ENCODE measurements around the gene SEMA6A.
"Not testable (repeated sequence)": the region's sequence is repeated elsewhere in the genome, so short reads cannot be mapped to it uniquely, and the experiment has no call there.

The SEMA6A gene

GRCh38 chr5:116546743-116547124 lies 27.9 kb downstream of the SEMA6A start:
- no peak for DNase-seq

GRCh38 chr5:116546033-116546742 lies 28.4 kb downstream of the SEMA6A start:
- DNase-seq, result no peak

- not testable (repeated sequence) for DNase-seq
Observed at GRCh38 chr5:116545465-116545864, 29.2 kb downstream of the SEMA6A start.

GRCh38 chr5:116544531-116545241 lies 29.9 kb downstream of the SEMA6A start:
- no peak for DNase-seq

DNA sequence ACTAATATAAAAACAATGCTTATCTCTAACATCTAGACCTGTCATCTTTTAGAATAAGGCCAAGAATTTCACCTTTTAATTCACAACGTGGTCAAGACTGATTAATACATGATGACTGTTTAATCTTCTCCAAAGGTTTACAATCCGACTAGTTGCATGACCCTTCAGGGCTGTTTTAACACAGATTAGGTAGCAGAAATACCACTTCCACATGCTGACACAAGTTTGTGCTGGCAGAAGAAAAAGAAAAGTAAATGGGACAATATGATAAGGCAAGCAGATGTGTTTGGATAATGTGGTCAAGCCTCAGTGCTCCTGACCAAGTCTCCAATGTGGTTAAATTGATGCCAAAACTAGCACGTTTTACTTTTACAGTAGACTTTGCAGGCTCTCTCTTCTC lies 31.1 kb downstream of the SEMA6A start:
- DNase-seq, result no peak

GRCh38 chr5:116542619-116543018 lies 32.0 kb downstream of the SEMA6A start:
- DNase-seq, result no peak

DNA sequence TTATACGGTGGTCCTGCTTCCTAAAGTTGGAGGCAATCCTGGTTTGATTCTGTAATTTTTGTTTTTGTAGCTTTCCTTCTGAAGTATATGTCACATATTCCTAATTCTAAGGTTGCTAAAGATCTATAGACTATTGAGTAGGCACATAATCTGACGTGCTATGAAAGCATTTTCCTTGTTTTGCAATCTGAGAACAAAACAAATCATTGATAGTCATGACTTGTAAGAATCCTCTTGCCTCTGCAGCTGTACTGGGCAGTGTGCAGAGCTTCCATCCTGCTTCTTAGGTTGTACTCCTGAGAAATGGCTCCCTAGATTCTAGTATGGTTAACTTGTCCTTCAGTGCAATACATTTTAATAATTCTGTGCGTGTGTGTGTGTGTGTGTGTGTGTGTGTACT lies 35.4 kb downstream of the SEMA6A start:
- DNase-seq, result no peak

DNA sequence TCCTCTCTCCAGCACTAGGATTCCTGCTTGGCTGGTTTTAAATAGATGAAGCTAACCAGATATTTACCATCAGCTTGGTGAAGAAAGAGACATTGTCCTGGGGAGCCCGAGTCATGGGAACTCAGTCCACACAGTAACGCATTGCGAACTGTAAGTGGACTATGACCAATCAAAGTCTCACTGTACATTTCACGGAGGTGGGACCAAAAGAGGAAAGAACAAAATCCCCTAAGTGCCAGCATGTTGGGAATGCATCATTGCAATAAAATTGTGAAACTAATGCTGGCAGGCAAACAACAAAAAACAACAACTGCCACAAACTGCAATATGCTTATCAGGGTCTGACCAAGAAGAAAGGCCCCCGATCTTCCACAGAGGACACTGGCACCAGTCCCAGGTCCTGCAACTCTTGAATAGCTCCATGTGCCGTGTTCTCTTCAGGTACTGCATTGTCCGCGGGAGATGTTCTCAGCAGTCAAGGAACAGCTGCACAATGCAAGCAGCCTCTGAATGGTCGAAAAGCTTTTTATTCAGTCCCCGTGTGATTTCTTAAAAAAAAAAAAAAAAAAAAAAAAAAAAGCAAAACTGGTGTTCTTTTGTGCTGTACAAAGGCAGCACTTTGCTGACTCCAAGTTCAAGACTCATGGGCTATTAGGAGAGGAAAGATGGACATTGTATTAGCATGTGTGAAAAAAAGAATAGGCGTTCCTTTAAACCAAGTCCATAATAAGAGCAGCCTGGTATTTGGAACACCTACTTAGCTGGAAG lies 38.1 kb downstream of the SEMA6A start:
- no peak for DNase-seq

DNA sequence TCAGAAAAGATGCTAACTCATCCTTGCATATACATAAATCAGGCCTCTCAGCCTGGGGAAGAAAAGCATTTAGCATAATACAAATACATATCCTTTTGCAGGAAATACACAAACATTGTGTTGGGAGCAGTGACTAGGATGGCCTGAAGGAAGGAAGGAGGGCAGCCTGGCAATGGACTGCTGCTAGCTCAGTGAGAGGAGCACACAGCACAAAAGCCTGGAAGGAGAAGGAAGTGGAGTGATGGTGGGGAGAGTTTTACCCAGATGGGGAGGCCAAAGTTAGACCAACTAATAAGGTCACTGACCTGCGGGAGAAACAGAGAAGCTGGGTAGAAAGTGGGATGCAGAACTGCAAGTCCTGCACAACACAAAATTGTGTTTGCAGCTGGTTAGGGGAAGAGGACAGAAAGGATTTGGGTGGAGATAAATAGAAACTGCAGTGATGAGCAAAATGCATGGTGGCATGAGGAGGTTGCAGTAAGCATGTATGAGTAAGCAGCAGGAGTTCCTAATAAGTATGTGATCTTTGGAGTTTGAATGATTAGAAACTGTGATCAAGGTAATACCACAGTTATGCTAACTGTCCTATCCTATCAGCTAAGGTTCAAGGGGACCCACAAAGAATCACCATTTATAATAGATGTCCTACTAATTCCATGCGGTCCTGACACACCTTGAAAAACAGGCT lies 39.5 kb downstream of the SEMA6A start:
- DNase-seq, result no peak

- no peak for DNase-seq
Observed at GRCh38 chr5:116532762-116533525, 41.7 kb downstream of the SEMA6A start.

GRCh38 chr5:116531635-116532034 lies 43.0 kb downstream of the SEMA6A start:
- DNase-seq, result no peak

- no peak for DNase-seq
Observed at GRCh38 chr5:116531117-116531516, 43.5 kb downstream of the SEMA6A start.

- DNase-seq, result no peak
Observed at GRCh38 chr5:116530276-116530675, 44.3 kb downstream of the SEMA6A start.

GRCh38 chr5:116529615-116530014 lies 45.0 kb downstream of the SEMA6A start:
- no peak for DNase-seq

DNA sequence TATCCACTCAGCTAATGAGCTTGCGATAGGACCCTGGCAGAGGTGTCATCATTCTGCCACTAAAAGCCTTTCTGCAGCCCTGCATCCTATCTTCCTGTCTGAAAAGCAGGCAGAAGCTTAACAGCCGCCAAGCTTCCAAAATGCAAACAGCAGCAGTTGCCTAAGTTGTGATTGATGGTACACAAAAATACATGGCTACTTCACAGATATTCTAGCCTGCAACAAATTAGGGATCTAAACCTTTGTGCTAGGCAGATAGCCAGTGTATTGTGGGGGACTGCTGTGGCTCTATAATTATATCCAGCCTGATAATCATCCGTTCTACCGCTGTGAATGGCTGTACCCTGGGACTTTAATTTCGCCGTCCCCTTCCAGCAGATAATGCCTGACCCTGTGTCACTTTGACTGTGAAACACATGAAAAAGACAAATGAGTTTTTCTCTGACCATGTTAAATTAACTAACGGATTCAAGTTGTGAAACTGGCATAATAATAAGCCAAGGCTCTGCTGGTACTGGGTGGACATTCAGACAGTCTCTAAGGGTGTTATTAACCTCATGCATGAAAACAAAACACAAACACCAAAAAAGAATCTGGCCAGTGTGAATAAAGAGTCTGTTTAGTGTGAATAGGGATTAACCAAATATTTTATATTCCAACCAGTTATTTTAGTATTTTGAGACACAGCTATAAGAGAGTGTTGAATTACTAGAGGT lies 45.9 kb downstream of the SEMA6A start:
- DNase-seq, result no peak

GRCh38 chr5:116527582-116527981 lies 47.0 kb downstream of the SEMA6A start:
- DNase-seq, result no peak

- DNase-seq, result no peak
Observed at GRCh38 chr5:116525674-116526073, 48.9 kb downstream of the SEMA6A start.

DNA sequence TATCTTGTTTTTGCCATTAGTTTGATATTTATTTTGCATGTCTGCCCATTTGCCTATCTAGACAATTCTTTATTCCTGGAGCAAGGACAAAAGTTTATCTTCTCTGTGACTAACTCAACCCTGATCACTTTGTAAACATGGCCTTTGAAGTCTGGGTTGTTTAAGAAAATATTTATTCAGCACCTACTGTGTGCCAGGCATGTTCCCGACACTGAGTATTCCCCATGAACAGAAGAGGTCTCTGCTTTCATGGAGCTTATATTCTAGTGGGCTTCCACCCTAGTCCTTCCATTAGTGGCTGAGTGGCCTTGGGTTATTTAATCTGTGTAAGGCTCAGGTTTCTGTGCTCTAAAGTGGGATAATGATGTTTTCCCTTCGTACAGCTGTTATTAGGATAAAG lies 49.7 kb downstream of the SEMA6A start:
- no peak for DNase-seq

DNA sequence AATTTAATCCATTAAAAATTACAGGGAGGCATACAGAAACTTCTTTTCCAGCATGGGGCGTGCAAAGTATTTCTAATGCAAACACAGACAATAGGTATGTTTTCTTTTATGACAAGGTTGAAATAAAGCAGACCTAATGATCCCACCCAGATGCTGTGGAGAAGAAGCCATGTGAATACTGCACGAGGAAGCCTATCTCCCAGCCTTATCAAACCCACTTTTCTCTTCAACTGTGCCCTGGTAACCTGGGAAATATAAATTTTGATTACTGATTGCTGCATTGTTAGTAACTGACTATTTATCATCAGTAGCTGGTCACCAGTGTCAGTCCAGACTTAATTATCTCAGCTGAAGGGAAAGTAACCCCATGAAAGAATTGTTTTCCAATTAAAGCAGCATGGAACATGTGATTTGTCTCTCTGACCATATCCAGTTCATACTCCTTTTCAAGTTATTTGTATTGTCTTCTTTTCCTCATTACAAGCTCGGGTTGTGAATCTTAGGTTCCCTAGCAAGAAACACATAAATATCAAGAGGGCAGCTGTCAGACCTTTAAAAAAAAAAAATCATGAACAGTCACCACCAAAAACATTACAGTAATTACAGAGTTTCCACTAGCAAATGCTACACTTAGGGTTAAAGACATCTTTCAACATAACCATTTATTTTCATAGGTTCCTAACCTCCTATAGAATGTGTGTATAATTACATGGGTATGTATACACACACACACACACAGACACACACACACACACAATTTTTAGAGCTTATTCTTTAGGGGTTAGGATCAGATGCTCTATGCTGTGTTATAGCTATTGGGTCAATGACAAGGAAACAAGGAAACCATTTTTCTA lies 50.3 kb downstream of the SEMA6A start:
- no peak for DNase-seq

DNA sequence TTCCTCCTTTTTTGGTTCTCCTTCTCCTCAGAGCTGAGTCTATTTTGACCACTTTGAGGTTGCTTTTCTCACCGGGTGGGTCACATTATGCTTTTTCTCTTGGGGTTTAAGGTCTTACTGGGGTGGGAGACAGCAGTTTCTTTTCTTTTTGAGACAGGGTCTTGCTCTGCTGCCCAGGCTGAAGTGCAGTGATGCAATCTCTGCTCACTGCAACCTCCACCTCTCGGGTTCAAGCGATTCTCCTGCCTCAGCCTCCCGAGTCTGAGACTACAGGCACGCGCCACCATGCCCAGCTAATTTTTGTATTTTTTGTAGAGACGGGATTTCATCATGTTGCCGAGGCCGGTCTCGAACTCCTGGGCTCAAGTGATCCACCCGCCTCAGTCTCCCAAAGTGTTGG lies 51.4 kb downstream of the SEMA6A start:
- DNase-seq, result not testable (repeated sequence)

All from CD4-positive, alpha-beta T cell treated with Interleukin-15 for 1 hour (primary cell).